ENCODE data around the gene ALG12.

The ALG12 gene

DNA sequence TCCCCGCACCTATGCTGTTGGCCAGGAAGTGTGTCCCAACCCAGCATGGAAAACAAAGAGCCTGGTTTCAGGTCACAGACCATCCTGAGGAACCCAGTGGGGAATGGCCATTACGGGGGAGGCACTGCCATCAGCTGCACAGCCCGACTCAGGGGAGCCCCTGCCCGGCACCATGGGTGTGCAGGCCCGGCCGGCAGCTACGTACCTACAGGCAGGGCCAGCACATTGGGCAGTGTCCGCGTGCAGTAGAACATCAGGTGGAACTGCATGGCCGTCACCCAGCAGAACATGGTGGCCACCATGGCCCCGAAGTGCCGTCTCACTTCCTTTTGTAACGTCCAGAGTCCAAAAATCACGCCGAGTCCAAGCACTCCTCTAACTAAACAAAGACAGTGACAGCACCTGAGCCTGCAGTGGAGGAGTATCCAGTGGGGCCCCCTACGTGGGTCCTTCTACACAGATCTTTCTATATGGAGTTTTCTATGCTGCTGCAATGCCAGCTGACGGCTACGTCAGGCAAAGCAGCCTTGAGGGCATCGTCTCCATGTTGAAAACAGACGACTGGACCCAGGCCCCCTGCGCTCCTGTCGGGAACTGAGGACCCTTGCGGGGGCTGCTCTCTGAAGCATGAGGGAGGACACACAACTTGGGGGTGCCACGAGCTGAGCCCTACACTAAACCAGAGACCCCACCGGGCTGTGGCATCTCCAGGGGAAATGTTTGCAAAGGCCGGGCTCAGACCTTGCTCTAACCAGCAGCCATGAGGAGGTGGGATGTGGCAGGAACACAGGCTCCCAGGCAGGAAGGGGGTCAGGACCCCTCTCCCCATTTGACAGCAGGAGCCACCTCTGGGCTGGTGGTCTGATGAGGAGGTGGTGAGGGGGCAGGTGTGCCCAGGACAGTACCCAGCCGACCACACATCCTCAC lies 7.7 kb downstream of the ALG12 start:
- DNase-seq = no peak

DNA sequence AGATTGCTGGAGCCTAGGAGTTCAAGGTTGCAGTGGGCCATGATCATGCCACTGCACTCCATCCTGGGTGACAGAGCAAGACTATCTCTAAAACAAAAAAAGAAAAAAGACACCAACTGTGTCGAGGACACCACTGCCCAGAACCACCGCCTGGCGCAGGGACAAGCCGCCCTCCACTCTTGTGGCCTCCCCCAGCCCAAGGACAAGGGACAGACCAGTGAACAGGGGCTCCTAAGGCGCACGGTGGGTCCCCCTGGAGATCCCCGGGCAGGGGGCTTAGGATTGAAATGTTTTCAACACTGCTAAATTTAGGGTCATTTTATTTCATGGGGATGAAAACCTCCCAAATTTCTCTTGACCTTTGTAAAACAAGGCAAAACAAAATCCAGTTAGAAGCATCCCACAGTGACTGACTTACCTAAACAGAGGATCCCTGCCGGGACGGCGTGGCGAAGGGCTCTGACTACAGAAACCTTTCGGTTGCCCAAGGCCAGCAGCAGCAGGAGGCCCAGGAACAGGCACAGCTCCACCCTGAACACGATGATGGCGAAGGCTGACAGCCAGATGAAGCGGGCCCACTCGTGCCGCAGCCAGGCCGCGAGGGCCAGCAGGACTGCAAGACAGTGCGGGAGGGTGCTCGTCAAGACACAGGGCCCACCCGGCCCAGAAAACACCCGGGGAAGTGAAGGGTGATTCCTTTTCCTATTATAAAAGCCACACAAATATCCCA lies 8.6 kb downstream of the ALG12 start:
- no peak for DNase-seq

DNA sequence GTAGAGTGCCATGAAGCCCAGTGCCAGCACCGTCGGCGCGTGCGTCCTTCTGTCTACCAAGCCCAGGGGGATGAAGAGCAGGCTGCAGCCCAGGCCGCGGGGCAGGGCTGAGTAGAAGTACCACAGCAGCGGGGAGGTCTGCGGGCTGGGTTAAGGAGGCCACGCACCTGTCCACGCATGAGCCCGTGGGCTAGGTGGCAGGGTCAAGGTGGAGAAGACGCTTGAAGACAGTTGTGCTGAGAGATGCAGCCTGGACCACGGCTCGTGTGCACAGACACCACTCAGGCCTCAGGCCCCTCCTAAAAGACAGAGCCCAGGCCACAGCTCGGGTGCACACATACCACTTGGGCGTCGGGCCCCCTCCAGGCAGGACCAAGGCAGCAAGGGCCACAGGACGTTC lies 10.4 kb downstream of the ALG12 start:
- DNase-seq = no peak

DNA sequence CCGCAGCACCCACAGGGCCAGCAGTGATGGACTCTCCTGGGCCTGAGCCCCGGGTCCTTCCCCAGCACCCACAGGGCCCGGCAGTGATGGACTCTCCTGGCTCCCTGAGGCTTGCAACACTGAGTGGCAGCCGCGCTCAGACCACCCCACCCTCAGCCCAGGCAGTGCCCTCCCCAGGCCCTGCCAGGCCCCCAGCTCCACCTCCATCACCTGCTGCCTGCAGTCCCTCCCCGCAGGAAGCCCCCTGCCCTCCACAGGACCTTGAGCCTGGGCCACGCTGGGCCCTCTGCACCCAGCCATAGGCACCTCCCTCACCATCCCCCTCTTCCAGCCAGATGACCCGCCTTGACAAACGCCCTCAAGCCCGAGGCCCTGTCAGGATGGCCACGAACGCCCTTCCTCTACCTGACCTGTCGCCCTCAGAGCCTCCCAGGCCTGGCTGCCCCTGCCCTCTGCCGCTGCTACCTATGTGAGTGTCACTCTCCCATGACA lies 11.4 kb downstream of the ALG12 start:
- no peak for DNase-seq

DNA sequence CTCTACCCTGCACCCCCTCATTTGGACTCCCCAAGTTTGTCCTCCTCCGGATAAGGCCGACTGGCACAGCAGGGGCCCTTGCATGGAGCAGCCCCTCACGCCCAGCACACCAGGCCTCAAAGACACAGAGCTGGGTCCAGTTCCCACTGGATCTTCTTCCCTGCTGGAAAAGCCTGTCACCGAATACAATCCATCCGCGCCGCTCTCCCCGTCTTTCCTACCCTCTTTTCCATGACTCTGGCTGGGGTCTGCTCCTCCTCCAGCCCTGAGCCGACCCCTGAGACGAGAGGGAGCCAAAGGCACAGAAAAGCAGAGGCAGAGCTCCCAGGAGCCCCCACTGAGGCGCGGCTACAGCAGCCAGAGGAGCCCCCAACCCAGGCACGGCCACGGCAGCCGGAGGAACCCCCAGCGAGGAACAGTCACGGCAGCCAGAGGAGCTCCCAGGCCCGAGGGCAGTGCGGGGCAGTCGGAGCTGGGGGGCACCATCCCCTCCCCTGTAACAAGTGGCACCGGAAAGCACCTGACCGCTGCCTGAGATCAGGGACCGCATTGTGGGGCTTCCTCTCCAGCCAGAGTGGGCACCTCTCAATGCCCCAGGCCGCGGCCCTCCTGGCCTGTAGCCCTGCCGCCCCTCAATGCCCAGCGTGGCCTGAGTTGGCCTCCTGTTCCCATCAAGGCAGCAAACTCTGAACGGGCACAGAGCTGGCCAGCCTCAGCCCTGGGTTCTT lies 12.0 kb downstream of the ALG12 start:
- no peak for DNase-seq

DNA sequence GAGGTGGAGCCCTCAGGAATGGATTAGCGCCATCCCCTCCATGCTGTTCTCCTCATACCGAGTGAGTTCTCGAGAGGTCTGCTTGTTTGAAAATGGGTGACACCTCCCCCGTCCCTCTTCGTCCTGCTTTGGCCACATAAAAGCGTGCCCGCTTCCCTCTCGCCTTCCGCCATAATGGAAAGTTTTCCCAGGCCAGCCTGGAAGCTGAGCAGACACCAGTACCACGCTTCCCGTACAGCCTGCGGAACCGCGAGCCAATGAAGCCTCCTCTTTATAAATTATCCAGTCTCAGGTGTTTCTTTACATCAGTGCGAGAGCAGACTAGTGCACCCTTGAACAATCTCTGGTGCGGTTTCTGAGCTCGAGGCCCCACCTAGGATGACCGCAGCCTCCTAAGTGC lies 12.8 kb downstream of the ALG12 start:
- no peak for DNase-seq

DNA sequence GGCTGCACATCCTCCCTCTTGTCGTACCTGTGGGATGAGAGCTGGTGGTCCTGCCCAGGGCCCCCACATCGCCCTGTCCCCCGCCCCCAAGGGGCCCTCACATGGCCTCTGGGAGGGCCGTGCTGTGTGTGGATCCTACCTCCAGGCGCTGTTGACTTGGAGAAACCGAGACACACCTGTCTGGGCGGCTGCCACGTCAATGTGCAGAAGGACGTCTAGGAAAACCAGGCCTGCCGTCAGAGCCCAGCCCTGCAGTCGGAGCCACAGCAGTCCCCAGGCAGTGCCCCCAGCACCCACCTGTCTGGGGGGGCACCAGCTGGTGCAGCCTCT lies 14.2 kb downstream of the ALG12 start:
- DNase-seq = no peak

DNA sequence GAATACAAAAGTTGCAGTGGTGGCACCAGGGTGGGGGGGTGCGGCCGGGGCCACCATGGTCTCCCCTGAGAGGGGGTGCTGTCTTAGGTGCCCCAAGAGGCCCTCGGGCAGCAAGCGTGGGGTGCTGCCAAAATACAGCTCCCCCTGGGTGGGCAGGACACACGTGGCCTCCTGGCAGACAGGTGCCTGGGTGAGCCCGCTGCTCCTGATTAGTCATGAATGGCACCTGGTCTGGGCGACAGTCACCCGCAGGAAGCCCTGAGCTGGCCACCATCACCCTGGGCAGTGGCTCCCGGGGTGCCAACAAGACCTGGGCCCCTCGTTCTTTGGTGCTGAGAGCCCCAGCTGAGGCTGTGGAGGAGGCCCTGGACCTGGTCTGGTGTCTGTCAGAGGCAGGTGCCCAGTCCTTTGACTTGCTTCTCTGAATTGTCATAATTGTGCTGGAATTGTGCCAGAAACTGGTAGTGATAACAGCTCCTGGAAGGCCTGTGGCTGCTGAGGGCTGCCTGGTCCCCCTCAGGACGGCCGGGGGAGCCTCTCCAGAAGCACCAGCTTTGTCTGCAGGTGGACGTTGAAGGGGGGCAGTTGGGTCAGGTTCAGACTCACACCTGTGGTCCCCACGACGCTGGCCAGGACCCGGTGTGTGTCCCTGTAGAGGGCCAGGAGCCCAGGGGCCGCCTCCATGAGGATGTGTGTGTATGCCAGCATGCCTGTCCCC lies 14.8 kb downstream of the ALG12 start:
- DNase-seq = no peak

DNA sequence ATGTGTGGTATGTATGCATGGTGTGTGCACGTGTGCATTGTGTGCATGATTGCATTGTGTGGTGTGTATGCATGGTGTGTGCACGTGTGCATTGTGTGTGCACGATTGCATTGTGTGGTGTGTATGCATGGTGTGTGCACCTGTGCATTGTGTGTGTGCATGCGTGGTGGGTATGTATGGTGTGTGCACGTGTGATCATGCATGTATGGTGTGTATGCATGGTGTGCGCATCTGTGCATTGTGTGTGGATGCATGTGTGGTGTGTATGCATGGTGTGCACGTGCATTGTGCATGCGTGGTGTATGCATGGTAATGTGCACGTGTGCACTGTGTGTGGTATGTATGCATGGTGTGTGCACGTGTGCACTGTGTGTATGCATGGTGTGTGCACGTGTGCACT lies 16.8 kb downstream of the ALG12 start:
- DNase-seq = no peak

DNA sequence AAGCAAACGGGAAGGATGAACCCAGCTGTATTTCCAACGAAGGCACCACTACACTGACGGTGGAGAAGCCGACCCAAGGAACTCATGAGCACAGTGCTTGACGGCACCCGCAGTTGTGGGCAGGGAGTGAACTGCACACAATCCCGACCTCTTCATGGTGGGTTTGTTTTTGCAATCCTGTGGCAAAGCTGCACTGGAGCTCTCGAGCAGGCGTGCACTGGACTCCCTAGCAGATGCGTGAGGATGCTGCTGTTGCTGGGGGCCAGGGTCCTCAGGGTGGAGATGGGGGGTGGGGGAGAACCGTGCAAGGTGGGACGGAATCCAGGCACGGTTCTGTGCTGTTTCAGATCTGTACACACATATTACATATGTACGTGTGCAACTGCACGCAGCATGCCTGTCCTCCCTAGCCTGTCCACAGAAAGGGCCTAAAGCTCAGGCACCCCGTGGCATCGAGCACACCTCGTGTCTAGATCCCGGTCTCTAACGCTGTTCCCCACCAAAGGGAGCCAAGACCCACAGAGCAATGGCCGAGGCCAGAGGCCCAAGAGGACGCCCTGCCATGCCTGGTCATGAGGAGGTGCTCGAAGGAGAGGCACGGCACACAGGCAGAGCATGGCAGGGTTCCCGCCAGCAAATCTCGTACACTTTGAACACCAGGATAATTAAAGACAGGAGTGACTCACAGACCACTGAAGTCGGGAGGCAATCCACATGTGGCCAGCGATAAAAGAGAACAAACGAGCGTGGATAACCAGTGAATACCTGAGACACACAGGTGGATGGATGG lies 17.6 kb downstream of the ALG12 start:
- DNase-seq = no peak

DNA sequence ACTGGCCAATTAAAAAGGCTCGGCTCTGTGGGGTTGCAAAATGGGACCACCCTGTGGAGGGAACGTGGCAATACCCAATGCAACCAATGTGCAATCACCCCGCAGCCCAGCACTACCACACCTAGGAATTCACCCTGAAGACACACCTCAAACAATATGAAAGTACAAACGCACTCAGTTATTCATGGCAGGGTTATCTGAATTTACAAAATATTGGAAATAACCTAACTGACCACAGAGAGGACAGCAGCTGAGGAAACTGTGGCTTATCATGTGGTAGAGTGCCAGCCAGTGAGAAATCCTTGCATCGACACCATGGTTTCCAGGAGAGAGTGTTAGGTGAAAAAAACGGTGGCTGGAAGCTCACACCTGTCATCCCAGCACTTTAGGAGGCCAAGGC lies 18.7 kb downstream of the ALG12 start:
- DNase-seq = no peak

DNA sequence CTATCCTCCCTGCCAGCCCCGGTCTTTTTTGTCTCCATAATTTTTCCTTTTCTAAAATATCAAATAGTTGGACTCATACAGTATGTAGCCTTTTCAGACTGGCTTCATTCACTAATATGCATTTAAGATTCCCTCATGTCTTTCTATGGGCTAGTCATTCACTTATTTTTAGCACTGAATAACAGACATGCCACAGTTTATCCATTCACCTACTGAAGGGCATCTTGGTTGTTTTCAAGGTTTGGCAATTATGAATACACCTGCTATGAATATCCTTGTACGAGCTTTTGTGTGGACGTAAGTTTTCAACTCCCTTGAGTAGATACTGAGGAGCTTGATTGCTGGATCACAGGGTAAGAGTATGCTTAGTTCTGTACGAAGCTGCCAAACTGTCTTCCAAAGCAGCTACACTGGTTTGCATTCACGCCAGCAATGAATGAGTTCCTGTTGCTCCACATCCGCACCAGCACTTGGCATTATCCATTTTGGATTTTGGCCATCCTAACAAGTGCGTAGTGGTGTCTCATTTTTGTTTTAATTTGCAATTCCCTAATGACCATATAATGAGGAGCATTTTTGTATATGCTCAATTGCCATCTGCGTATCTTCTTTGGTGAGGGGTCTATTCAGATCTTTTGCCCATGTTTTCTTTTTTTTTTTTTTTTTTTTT lies 21.1 kb downstream of the ALG12 start:
- DNase-seq = no peak

DNA sequence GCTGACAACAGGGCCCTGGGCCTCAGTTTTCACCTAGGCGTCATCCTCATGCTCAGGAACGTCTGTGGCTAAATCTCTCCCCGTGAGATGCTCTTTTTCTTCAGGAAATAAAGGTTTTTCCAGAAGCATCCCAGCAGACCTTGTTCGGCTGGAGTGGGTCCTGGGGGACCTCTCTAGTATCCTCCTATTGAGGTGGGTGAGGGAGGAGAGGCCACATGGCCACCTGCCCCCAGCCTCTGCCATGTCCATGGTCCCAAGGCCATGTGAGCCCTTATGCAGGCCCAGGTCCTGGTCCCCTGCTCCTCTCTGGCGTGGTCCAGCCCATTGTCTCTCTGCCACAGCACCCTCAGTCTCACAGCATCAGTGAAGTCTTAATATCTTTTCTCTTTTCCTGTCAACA lies 22.0 kb downstream of the ALG12 start:
- DNase-seq = no peak

DNA sequence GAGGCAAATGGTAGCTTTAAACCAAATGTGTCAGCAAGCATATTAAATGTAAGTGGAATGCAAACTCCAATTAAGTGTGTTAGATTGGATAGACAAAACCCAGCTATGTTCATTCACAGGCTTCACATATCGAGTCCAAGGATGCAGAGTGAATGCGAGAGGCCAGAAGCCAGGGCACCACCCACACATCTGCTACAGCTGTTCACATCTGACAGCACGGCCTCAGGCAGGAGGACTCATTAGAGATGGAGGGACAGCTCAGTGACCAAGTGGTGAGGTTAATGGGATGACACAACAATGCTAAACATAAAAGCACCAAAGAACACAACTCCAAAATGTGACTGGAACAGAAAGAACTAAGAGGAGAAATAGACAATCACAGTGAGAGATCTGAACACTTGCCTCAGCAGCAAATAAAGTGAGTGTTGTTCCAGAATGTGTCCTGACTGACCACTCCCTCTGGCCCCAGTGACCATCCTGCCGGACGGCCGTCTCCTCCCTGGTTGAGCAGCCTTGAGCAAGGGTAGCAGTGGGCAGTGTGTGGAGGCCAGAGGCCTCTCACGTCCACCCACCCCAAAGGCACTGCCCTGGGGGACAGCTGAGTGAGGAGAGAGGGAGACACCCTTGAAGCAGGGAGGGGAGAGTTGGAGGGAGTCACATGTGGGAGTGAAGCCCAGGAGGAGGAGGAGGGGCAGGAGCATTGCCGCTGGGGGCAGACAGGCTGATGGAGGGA lies 23.8 kb downstream of the ALG12 start:
- DNase-seq = no peak

DNA sequence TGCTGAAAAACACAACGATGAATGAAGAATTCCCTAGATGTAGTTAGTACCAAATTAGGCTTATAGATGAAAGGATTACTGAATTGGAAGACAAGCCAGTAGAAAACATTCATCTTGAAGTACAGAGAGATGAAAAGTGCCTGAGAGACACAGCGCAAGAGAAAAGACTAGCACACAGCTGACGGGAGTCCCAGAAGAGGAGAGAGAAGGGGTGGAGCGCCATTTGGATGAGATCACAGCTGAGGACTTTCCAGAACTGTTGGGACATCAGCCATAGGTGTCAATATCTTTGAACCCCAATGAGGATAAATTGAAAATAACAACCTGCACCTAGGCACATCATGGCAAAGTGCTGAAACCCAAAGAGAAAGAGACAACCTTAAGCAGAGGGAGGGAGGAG lies 25.2 kb downstream of the ALG12 start:
- no peak for DNase-seq

DNA sequence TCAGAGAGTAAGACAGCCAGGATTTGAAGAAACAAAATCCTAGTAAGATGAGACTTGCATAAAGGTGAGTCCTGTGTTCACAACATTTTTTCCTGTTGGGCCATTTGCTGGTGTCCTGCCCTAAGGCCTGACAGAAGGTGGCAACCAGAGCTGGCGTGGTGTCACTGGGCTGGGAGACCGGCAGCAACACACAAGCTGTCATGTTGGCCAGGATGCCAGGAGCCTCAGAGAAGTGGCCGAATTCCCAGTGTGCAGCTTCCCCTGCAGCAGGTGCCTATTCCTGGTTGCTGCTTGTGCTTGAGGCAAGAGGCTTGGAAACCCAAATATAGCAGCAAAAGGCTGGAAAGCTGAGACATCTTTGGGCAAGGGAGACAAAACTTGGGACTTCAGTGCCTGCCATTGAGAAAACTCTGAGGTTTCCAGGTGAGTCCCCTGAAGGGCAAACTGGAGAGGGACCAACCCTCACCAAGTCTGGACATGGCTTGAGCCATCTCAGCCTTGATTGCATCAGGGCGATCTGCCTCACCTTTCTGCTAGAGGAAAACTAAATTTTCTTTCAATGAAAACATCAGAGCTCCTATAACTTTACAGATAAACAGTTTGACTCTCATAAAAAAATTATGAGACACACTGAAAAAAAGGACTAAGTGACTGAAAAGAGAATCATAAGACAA lies 25.9 kb downstream of the ALG12 start:
- no peak for DNase-seq

DNA sequence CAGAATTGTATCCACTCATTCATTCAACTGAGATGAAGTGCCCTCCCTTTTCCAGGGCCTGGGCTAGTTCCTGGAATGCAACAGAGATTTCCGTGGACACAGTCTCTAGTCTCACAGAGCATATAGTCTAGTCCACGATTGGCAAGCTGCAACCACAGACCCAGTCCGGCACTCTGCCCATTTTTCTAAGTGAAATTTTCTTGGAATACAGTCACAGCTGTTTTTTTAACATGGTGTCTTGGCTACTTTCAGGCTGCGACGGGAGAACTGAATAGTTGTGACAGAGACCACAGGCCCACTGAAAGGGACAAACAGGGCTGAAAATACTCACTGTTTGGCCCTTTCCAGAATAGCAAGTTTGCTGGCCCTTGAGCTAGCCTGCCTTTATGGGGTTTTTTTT lies 29.2 kb downstream of the ALG12 start:
- no peak for DNase-seq

DNA sequence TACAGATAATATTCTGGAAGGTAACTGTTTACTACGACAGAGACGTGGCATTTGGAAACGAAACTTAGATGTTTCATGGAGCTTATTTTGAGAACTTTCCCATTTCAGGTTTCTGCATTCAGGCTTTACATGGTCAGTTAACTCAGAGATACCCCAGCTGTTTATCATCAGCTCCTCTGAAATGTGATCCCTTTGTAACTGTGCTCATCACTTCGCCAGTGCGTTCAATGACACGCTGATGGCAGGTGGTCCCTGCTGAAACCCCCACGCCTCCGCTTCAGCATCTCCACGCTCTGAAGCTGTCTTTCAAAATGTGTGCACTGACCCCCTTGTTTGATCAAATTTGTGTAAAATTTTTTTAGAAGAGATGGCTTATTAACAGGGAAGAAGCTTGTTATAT lies 30.5 kb downstream of the ALG12 start:
- no peak for DNase-seq

DNA sequence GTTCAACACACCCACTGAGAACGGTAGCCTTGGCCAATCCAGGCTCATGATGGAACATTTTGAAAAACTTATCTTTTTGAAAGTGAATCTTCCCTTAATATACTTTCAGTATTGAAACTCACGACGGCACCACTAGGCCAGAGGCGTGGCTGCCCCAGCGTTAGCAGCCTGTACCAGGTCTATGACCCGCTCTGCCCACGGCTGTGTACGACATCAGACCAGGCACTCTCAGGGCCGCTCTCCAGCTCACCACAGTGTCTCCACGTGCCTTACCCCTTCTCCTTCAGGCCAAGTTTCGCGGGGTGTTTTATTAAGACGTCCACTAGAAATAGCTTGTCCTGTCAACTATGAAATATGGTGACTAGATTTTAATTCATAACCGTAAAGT lies 31.2 kb downstream of the ALG12 start:
- DNase-seq = no peak

DNA sequence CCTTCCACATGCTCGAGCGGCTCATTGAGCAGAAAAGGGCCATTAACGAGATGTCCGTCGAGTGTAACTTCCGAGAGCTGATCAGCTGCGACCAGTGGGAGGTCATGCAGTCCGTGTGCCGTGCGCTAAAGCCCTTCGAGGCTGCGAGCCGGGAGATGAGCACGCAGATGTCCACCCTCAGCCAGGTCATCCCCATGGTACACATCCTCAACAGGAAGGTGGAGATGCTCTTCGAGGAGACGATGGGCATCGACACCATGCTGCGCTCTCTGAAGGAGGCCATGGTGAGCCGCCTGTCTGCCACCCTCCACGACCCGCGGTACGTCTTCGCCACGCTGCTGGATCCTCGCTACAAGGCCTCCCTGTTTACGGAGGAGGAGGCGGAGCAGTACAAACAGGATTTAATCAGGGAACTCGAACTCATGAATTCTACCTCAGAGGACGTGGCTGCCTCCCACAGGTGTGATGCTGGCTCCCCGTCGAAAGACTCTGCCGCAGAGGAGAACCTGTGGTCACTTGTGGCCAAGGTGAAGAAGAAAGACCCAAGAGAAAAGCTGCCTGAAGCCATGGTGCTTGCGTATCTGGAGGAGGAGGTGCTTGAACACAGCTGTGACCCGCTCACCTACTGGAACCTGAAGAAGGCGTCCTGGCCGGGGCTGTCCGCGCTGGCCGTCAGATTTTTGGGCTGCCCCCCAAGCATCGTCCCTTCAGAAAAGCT lies 31.7 kb downstream of the ALG12 start:
- no peak for DNase-seq
